ENCODE data around the gene NUDT14.

DNA sequence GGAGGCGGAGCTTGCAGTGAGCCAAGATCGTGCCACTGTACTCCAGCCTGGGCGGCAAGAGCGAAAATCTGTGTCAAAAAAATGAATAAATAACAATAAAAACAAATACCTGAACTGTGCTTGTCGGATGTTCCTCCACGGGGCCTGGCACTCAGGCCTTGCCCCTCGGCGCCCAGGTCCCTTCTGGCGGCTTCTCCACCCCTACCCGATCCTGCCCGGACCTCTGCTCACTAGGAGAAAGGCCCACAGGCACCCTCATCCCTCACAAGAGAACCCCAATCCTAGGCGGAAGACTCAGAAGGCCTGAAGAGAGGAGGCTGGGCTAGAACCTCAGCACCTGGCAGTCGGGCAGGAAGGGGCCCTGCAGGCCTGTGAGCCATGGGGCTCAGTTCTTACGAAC is 46.2 kb upstream of the NUDT14 start:
- TF ChIP-seq, protein P1, sequence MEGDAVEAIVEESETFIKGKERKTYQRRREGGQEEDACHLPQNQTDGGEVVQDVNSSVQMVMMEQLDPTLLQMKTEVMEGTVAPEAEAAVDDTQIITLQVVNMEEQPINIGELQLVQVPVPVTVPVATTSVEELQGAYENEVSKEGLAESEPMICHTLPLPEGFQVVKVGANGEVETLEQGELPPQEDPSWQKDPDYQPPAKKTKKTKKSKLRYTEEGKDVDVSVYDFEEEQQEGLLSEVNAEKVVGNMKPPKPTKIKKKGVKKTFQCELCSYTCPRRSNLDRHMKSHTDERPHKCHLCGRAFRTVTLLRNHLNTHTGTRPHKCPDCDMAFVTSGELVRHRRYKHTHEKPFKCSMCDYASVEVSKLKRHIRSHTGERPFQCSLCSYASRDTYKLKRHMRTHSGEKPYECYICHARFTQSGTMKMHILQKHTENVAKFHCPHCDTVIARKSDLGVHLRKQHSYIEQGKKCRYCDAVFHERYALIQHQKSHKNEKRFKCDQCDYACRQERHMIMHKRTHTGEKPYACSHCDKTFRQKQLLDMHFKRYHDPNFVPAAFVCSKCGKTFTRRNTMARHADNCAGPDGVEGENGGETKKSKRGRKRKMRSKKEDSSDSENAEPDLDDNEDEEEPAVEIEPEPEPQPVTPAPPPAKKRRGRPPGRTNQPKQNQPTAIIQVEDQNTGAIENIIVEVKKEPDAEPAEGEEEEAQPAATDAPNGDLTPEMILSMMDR (IDR thresholded peaks at IDR 0.05), result no peak
- TF ChIP-seq POLR2A (IDR thresholded peaks at IDR 0.05), result no peak
